HCT116 (cell line): ENCODE measurements around the gene GPATCH2L. TPM values are rescaled to one million over a fixed set of nuclear protein-coding genes. Genes with fewer than 3 reads are reported as not detected.

ENCODE experiments used
- ATAC-seq: fragments of 200-7000 bp; cut with Tn5 transposase; 2 replicates; pipeline ENCODE4 v1.9.1; 2020; ENCODE audit warnings: mild to moderate bottlenecking, moderate library complexity
- BruUV-seq: library from RNA; stranded (reverse); fragments of 400-500 nt; replicated peaks from 2 replicates; lab custom pipeline; 2021; lab: Mats Ljungman, UMichigan
- CTCF ChIA-PET: fragments of 300-600 bp; sonication (Branson Sonifier 250); formaldehyde crosslinking; loops from one replicate; lab custom pipeline; 2021; ENCODE audit warnings: antibody characterized with exemption; lab: Charles Lee
- POLR2A ChIA-PET: fragments of 300-600, 350-600 bp; sonication (Branson Sonifier 250); formaldehyde crosslinking; loops from one replicate; lab custom pipeline; 2021; ENCODE audit warnings: antibody characterized with exemption; lab: Charles Lee
- RAD21 ChIA-PET, 2 experiments: fragments of 300-600 bp; sonication (Branson Sonifier 250); formaldehyde crosslinking; loops; one replicate each; lab custom pipeline; 2023; ENCODE audit warnings: low total read pairs in 2 of 2; ENCODE audit not compliant: uncharacterized antibody in 2 of 2, unreplicated experiment in 2 of 2, low non-redundant PET in 1 of 2; lab: Charles Lee
- DNase-seq: peaks from one replicate; pipeline ENCODE4 v3.0.0-alpha.2; 2010; ENCODE audit warnings: low read depth, low spot score
- H2AFZ ChIP-seq: fragments of 200-600 bp; shearing (Covaris generic), sonication (generic); 2 replicates; pipeline ENCODE4 v1.6.1; 2017; ENCODE audit warnings: low read depth, mixed run types, mixed read lengths, antibody characterized with exemption, low read length; ENCODE audit not compliant: poor library complexity, severe bottlenecking
- H3K27ac ChIP-seq: 2 replicates; pipeline ENCODE4 v1.5.1; 2012; ENCODE audit warnings: low read depth, low read length
- H3K27me3 ChIP-seq: fragments of 200-600 bp; sonication (generic); 2 replicates; pipeline ENCODE4 v1.6.1; 2016; ENCODE audit warnings: mixed run types, low read length, mixed read lengths; ENCODE audit not compliant: insufficient read depth
- H3K36me3 ChIP-seq, 2 experiments: fragments of 200-500 bp in 1 of 2; fragments of 200-600 bp in 1 of 2; sonication (Bioruptor generic) in 1 of 2; sonication (generic) in 1 of 2; 2 replicates each; pipeline versions ENCODE4 v1.5.1 to v1.6.1; 2014 to 2016; ENCODE audit warnings: low read length in 2 of 2, inconsistent platforms in 1 of 2, mixed read lengths in 1 of 2, mixed run types in 1 of 2; ENCODE audit not compliant: insufficient read depth in 2 of 2, control insufficient read depth in 1 of 2
- H3K4me1 ChIP-seq, 2 experiments: fragments of 200-600 bp in 1 of 2; sonication (generic) in 1 of 2; 2 replicates each; pipeline versions ENCODE4 v1.5.1 to v1.6.1; 2012 to 2017; ENCODE audit warnings: low read length in 2 of 2, inconsistent platforms in 1 of 2, mild to moderate bottlenecking in 1 of 2, mixed read lengths in 1 of 2, mixed run types in 1 of 2, moderate library complexity in 1 of 2; ENCODE audit not compliant: insufficient read depth in 2 of 2, control insufficient read depth in 1 of 2
- H3K4me2 ChIP-seq: fragments of 200-600 bp; sonication (generic); 2 replicates; pipeline ENCODE4 v1.6.1; 2017; ENCODE audit warnings: mixed run types, low read length, mixed read lengths
- H3K4me3 ChIP-seq, 2 experiments: fragments of 200-600 bp in 1 of 2; sonication (generic) in 1 of 2; replicated peaks in 1 of 2; 2 replicates each; pipeline ENCODE4 v1.5.1; 2011 to 2016; ENCODE audit warnings: low read length in 2 of 2, control low read depth in 1 of 2, low read depth in 1 of 2, mild to moderate bottlenecking in 1 of 2, mixed read lengths in 1 of 2, mixed run types in 1 of 2
- H3K79me2 ChIP-seq: fragments of 200-600 bp; sonication (generic); 2 replicates; pipeline ENCODE4 v1.6.1; 2017; ENCODE audit warnings: mild to moderate bottlenecking, mixed run types, low read length, moderate library complexity, mixed read lengths; ENCODE audit not compliant: insufficient read depth
- H3K9ac ChIP-seq: fragments of 200-600 bp; sonication (generic); 2 replicates; pipeline ENCODE4 v1.6.1; 2016; ENCODE audit warnings: low read length, mixed read lengths
- H3K9me2 ChIP-seq: fragments of 200-600 bp; sonication (generic), shearing (Covaris generic); 2 replicates; pipeline ENCODE4 v1.6.1; 2017; ENCODE audit warnings: mixed run types, mild to moderate bottlenecking, moderate library complexity; ENCODE audit not compliant: insufficient read depth
- H3K9me3 ChIP-seq, 2 experiments: fragments of 200-500 bp in 1 of 2; fragments of 200-600 bp in 1 of 2; sonication (Bioruptor generic) in 1 of 2; sonication (generic) in 1 of 2; 2 replicates each; pipeline ENCODE4 v1.6.1; 2014 to 2017; ENCODE audit warnings: low read length in 2 of 2, mixed read lengths in 2 of 2, inconsistent platforms in 1 of 2, low read depth in 1 of 2, mild to moderate bottlenecking in 1 of 2, mixed run types in 1 of 2, moderate library complexity in 1 of 2; ENCODE audit not compliant: control insufficient read depth in 1 of 2, insufficient read depth in 1 of 2
- H4K20me1 ChIP-seq: fragments of 200-600 bp; sonication (generic), shearing (Covaris generic); 2 replicates; pipeline ENCODE4 v1.6.1; 2017; ENCODE audit warnings: mixed run types, mild to moderate bottlenecking, moderate library complexity; ENCODE audit not compliant: insufficient read depth
- EGR1 ChIP-seq: IDR thresholded peaks from 2 replicates; pipeline ENCODE4 v1.6.1; 2012; ENCODE audit warnings: low read depth
- EZH2 ChIP-seq: fragments of 200-600 bp; sonication (generic); IDR thresholded peaks from 2 replicates; pipeline ENCODE4 v1.6.1; 2017; ENCODE audit warnings: antibody characterized with exemption, mixed run types
- EZH2phosphoT487 ChIP-seq: fragments of 200-600 bp; IDR thresholded peaks from 2 replicates; pipeline ENCODE4 v1.6.1; 2018; ENCODE audit warnings: antibody characterized with exemption, borderline replicate concordance
- POLR2A ChIP-seq: IDR thresholded peaks from 2 replicates; pipeline ENCODE4 v1.7.0; 2011; ENCODE audit warnings: borderline replicate concordance; ENCODE audit not compliant: insufficient read depth, insufficient read length; ENCODE audit errors: extremely low read depth
- RAD21 ChIP-seq: IDR thresholded peaks from 2 replicates; pipeline ENCODE4 v1.6.1; 2012; ENCODE audit warnings: low read depth, mild to moderate bottlenecking
- intact Hi-C: fragments of 100-400 bp; cut with micrococcal nuclease; formaldehyde crosslinking; loops from 2 replicates; pipeline ENCODE4 v1.10.0; 2022
- total RNA-seq: library from RNA; stranded (reverse); gene quantifications from one replicate; pipeline ENCODE4 v1.2.1, GENCODE V29; 2021; ENCODE audit not compliant: unreplicated experiment
- TF ChIP-seq, protein P1 (sequence below): IDR thresholded peaks from 2 replicates; pipeline ENCODE4 v1.6.1; 2012
- TF ChIP-seq, protein P2 (sequence below): IDR thresholded peaks from 2 replicates; pipeline ENCODE4 v1.6.1; 2012; ENCODE audit warnings: low read depth

GPATCH2L gene
- total RNA-seq, 1 experiment from 2014 or later: 49.2 TPM

GRCh38 chr14:76131071-76131965, 20.4 kb upstream of the GPATCH2L start:
- no peak for ATAC-seq
- Histone ChIP-seq H3K9ac (no peak overlapping the region), H2AFZ (no peak overlapping the region), H4K20me1 (no peaks in the 10 kb centered on the region), H3K79me2 (no peaks in the 10 kb centered on the region), H3K9me2 (no peaks in the 10 kb centered on the region), H3K4me3 (no peak overlapping the region), H3K9me3 (no peaks in the 10 kb centered on the region), H3K4me2 (no peak overlapping the region), H3K36me3 (no peaks in the 10 kb centered on the region), H3K27ac (no peak overlapping the region), H3K27me3 (peaks cover 44% of the 10 kb centered on the region), H3K4me1 (no peaks in the 10 kb centered on the region)
- no peak for DNase-seq
- intact Hi-C loops: no loop called here
- POLR2A ChIA-PET: no interaction called here
- no TSS peak for BruUV-seq
- RAD21 ChIA-PET: no interaction called here
- TF ChIP-seq, protein P1, sequence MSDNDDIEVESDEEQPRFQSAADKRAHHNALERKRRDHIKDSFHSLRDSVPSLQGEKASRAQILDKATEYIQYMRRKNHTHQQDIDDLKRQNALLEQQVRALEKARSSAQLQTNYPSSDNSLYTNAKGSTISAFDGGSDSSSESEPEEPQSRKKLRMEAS: no peak
- TF ChIP-seq POLR2A (no peak), EZH2 (no peak)
- CTCF ChIA-PET: no interaction called here

- Histone ChIP-seq H3K9ac (no peak overlapping the region), H3K4me3 (no peak overlapping the region), H3K4me1 (no peaks in the 10 kb centered on the region), H3K27ac (no peak overlapping the region), H2AFZ (no peak overlapping the region), H3K4me2 (no peak overlapping the region), H3K9me3 (no peaks in the 10 kb centered on the region), H3K27me3 (peaks cover 51% of the 10 kb centered on the region), H3K9me2 (no peaks in the 10 kb centered on the region), H4K20me1 (no peaks in the 10 kb centered on the region), H3K79me2 (no peaks in the 10 kb centered on the region), H3K36me3 (no peaks in the 10 kb centered on the region)
- ChIA-PET CTCF (no interaction called here), POLR2A (no interaction called here), RAD21 (no interaction called here)
- no peak for ATAC-seq
- TF ChIP-seq EZH2phosphoT487 (no peak), EGR1 (no peak), RAD21 (no peak)
- TF ChIP-seq, protein P2, sequence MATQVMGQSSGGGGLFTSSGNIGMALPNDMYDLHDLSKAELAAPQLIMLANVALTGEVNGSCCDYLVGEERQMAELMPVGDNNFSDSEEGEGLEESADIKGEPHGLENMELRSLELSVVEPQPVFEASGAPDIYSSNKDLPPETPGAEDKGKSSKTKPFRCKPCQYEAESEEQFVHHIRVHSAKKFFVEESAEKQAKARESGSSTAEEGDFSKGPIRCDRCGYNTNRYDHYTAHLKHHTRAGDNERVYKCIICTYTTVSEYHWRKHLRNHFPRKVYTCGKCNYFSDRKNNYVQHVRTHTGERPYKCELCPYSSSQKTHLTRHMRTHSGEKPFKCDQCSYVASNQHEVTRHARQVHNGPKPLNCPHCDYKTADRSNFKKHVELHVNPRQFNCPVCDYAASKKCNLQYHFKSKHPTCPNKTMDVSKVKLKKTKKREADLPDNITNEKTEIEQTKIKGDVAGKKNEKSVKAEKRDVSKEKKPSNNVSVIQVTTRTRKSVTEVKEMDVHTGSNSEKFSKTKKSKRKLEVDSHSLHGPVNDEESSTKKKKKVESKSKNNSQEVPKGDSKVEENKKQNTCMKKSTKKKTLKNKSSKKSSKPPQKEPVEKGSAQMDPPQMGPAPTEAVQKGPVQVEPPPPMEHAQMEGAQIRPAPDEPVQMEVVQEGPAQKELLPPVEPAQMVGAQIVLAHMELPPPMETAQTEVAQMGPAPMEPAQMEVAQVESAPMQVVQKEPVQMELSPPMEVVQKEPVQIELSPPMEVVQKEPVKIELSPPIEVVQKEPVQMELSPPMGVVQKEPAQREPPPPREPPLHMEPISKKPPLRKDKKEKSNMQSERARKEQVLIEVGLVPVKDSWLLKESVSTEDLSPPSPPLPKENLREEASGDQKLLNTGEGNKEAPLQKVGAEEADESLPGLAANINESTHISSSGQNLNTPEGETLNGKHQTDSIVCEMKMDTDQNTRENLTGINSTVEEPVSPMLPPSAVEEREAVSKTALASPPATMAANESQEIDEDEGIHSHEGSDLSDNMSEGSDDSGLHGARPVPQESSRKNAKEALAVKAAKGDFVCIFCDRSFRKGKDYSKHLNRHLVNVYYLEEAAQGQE: peak; percentile 83
- no peak for DNase-seq
- no TSS peak for BruUV-seq
- intact Hi-C loops: no loop called here
These were observed 18.6 kb upstream of the GPATCH2L start for GRCh38 chr14:76133103-76133502.
